GM18873 (cell line): ENCODE results near the gene PPP2R2C.

Experiments used
- ATAC-seq: cut with Tn5 transposase; IDR thresholded peaks from one replicate; pipeline ENCODE4 v1.9.1; 2021; ENCODE audit warnings: mild to moderate bottlenecking, moderate library complexity, moderate number of reproducible peaks; ENCODE audit not compliant: unreplicated experiment, low FRiP score

The PPP2R2C gene

DNA sequence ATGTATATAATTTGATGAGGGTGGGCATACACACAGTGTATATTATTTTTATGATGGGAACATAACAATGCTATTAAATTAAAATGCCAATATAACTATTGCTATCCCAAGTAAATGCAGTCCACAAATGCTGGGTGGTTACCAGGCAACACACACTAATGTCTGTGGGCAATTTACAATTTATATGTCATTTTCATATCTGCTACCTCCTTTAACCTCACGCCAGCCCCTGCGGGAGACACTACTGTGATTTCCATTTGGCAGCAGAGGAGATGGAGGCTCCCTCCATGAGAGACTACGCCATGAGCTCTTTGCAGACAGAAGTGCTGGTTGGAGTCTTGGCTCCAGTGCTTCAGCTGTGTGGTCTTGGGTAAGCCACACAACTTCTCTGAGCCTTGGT is 87.9 kb downstream of the PPP2R2C start:
- no peak for ATAC-seq

DNA sequence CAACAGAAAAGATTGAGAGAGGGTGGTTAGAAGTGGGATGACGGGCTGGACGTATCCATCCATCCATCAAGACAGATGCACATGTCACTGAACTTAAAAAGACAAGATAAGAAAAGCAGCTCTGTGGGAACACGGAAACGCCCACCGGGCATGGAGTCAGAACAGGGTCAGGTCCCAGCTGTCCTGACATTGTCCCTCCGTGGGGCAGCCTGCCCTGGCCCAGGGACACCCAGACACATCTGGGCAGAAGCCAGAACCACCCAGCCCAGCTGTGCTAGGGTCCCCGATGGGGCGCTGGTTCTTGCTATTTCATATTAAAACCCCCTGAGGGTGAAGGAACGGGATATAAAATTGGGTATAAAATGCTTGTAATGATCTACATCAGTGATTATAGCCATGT is 88.5 kb downstream of the PPP2R2C start:
- no peak for ATAC-seq

DNA sequence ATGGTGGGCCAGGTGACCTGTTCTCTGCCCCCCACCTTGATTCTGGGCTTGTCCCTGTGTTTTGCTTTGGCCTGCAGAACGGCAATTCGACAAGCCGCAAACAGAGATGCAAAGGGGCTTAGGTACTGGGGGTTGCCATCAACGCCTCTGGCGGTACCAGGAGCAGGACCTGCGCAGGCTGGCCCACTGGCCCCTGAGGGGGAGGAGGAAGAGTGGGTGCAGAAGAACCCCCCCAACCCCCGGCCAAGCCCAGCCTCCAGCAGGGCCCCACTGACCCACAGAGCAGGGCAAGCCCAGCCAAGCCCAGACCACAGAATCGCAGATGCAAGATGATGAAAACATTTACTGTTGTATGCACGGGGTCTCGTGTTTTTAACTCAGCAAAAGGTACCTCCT is 89.4 kb downstream of the PPP2R2C start:
- no peak for ATAC-seq

DNA sequence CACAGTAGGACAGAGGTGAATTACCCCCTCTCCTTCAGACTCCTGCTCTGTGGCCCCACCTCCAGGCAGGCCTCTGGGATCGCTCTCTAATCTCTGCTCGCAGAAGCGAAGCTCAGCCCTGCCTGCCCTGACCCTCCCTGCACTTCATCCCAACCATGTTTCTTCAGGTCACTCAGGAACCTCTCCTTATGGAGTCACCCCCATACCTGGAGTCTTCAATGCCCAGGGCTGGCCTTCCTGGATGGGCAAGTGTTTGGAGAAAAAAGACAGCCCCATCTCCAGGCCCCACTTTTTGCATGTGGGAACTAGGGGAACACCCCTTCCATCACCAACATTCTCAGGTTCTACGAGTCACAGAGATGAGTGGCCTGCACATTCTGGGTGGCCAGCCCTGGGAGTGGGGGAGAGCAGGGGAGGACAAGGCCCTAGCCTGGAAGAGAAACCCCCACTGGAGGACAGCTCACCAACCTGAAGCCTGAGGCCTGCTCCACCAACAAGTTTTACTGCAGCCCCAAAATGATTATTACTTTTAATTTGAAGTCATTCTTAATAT is 90.8 kb downstream of the PPP2R2C start:
- ATAC-seq, result no peak

DNA sequence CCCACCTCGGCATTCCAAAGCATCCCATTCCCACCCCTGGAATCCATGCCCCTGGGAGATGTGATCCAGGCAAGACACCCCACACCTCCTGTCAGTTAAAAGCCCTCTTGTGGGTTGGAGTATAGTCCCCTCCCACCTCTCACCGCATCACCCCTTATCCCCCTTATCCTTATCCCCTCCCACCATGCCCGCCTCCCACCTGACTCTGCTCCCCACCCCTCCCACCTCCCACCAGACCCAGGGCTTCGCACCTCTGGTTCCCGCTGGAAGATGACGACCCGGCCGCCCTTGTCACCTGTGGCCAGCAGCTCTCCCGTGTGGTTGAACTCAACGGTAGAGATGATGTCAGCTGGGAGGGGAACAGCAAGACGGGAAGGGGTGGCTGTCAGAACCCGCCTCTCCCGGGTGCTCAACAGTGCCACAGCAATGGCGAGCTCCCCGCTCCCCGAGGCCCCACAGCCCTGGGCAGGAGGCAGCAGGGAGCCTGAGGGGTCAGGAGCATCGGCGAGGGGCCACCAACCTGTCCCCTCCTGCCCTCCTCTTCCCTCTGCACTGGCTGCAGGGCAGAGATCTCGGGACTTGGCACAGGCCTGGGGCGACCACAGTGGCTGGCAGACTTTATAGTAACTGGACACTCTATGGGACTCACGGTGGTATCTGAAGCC is 91.5 kb downstream of the PPP2R2C start:
- ATAC-seq, result no peak

DNA sequence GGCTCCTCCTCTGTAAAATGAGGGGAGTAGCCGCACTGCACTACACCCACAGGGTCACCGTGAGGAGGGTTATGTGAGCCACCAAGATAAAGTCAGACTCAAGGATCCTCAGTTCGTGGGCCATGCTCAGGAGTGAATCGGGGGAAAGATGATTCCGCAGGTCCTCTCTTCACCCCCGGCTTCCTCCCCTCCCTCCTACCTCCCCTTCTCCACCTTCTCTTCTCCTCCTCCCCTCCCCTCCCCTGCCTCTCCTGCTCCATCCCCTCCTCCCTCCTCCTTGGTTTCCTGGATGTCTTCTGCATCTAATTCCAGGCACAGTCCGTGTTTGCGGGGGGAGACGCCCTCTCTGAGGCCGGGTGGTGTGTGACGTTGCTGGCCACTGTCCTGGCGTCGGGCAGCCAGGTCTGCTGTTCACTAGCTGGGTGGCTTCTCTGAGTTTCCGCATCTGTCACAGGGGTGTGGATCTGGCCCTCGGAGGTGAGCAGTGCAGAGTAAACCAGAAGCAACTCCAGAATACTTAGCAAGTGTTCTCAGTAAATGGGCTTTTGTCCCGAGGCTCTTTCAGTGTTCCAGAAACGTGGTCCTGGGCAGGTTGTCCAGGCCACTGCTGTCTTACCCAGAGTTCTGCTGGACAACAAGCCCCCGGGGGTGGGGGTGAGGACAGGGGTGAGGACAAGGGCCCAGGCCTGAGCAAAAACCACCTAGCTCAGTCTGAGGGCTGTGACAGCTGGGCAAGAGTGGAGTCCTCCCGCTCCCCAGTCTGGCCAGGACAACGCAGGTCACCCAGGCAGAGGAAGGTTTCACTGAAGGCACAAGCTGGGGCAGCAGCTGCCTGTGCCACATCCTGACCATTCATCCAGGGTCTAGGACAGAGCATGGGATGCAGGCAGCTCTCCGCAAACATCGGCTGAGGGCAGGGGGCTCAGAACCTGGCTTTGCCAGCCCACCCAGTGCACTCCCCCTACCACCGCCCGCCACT is 92.4 kb downstream of the PPP2R2C start:
- no peak for ATAC-seq

DNA sequence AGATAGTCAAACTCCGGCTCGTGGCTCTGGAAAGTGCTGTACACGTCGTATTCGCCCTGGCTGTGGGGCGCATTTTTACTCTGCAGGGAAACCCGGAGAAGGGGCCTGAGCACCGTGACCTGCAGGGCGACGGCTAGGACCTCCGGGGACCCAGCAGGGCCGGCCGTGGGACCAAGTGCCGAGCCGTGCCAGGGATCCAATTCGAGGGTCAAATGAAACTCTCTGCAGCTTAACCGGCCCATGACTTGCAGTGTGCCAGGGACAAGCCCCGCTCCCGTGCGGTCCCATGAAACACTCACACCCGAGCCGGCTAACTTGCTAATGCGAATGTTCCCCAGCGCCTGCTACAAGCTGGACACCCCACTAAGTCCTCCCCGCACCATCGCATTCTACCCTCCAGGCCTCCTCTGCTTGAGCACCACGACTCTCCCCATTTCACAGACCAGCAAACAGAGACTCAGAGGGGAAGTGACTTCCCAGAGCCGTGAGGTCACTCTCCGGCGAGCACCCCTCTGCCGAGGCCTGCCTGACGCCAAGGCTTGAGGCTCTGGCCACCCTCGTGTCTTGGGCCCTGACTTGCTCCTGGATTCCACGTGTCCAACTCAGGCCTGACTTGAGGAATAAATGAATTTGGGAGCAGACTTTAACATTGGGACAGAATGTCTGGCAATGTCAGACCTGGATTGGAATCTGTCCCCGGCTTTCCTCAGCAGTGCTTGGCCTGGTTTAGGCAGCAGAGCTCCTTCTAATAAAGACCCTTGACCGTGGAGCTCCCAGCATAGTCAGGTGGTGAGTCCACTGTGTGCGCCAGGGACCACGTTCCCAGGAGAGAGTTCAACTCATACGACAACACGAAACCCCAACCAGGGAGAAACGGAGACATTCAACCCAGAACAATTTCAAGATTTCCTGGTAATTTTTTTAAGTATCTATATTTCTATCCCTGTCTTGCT is 93.6 kb downstream of the PPP2R2C start:
- no peak for ATAC-seq

DNA sequence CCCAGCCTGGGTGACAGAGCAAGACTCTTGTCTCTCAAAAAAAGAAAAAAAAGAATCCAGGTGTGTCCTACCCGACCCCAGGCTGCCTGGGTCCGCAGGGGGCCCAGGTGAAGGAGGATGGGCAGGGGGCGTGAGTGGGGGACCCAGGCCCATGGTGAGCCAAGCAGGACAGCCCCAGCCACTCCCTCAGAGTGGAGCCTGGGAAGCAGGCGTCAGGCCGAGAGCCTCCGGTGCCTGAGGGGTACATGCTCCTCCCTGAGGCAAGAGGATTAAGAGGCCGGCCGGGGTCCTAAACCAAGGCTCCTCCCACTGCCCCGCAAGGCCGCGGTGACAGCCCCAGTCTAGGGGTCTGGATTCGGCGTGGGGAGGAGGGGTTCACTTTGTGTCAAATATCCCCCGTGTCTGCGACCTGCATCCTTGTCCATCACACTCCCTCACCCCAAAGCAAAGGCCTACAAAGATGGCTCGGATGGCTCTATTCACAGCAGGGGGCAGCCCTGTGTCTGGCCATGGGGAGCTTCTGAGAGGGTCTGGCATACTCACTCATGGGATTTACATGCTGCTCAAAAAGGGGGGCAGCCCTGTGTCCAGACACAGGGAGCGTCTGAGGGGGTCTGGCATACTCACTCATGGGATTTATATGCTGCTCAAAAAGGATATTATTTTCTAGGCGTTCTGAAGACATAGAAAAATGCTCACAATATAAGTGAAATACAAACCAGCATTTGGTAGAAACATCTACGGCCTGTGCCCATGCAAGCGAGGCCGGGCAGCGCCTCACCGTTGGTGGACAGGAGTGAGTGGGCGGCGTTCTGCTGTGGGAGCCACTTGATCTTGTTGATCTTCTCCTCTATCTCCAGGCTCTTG is 94.6 kb downstream of the PPP2R2C start:
- ATAC-seq, result no peak

DNA sequence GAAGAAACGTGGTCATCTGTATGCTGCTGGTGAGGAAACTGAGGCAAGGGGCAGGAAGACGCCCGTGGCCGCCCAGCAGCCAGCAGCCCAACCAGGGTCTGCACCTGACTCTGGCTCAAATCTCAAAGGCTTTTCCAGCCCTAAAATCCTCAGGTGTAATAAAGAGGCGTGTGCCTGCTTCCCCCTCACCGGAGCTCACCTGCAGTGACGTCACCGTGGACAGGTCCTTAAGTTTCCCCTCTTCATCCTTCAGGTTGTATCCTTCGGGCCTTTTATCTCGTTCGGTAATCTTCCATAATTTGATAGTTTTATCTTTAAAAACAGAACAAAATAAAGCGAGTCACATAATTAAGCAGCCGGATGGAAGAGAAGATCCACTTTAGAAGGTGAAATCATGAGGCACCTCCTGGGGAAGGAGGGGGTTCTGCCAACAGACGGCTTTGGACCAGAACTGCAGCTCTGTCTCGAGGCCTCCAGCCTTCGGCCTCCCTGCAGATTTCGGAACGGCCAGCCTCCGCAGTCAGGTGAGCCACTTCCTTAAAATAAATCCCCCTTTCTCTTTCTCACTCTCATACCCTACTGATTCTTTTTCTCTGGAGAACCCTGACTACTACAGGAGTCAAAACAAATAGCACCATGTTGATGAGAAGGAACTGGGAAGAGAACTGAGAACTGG is 96.7 kb downstream of the PPP2R2C start:
- no peak for ATAC-seq

DNA sequence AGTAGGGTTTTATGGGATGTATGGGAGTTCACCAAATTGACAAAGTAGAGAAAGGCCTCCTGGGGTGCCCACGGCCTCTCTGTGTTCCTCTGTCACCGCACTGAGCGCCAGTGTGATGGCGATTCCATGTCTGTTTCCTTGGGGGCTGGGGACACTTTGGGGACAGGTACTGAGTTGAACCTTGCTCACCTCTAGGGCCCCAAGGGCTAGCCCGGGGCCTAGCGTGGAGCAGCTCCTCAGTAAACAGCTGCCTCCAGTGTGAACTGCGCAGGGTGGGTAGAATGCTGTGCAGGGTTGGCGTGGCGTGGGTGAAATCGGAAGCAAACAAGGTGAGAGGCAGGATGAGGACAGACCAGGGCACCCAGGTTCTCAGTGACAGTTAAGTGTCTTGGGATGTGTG is 97.8 kb downstream of the PPP2R2C start:
- ATAC-seq, result no peak

DNA sequence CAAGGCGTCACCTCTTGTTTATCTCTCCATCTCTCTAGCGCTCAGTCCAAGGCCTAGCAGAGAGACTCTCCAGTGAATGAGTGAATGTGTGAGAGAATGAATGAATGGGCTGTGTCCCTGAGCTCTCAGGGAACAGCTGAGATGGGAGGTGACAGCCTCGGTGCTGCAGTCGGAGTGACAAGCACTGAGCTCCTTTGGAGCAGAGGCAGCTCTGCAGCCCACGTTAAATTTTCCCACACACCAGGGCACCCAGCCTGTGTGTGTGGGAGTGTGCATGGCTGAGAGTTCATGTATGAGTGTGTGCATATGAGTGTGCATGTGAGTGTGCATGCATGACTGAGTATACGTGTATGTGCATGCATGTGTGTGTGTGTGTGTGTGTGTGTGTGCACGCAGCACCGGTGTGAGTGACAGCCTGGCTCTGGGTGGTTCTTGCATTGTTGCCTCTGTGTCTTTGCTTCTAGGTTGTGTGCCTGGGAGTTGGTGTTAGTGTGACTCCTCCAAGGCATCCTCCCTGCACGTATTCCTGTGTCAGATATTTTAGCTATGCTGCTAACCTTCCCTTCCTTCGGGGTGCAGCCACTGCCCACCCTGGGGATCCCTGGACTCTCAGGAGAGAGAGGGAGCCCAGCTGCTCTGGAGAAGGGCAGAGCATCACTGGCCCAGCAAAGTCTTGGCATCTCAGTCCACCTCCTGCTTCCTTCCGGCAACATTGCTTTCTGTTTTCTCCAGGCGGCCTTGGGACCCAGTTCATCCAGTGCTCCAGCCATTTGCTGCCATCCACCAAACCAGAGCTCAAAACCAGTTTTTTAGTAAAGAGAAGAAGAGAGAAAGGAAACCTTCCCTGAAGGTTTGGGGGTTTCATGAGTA is 98.6 kb downstream of the PPP2R2C start:
- ATAC-seq, result no peak

DNA sequence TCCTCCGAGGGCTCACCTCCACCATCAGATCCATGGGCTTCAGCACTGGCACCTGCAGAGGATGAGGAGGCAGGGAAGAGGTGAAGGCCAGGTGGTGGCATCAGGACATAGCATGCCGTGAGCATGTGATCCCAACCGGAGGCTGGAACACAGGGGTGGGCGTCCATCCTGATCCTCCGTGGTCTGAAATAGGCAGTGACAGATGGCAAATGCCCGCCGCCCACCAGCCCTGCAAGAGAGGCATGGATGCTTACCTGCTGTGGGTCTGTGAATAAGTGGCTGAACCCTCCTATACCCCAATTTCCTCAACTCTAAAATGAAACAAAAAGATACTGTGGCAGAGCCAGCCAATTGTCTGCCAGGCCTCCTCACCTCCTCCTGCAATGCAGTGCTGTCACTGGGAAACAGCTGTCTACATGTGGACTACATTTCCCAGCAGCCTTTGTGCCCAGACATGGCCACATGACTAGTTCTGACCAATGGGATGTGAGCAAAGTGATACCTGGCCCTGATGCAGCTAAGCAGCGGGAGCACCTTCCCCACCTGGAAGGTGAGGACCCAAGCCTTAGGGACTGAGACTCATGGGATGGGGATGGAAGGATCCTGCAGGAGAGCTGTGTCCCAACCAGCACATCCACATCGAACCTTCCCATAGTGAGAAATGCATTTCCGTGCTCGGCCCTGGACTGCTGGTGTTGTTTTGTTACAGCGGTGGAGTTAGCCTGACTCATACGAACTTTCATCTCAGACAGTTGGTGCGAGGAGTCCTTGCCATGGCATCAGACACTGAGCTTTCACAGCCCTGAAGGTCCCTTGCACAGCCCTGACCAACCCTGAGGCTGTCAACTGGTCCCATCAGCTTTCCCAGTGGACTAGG is 99.5 kb downstream of the PPP2R2C start:
- no peak for ATAC-seq

DNA sequence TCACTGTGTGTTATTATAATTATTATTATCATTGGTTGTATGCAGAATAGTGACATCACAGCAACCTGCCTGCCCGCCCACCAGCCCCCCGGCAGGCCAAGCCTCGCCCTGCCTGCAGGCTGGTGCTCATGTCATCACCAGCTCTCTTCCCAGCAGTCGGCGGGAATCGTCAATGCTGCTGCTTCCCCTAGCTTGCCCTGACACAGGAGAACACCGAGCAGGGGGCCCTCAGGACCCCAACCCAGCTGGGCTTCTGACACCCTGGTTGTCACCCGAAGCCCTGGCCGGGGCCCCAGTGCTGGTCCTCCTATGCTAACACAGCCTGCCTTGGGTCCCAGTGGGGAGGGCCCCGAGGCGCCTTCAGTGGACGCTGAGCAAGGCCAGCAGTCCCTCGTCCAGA is 100.6 kb downstream of the PPP2R2C start:
- no peak for ATAC-seq

DNA sequence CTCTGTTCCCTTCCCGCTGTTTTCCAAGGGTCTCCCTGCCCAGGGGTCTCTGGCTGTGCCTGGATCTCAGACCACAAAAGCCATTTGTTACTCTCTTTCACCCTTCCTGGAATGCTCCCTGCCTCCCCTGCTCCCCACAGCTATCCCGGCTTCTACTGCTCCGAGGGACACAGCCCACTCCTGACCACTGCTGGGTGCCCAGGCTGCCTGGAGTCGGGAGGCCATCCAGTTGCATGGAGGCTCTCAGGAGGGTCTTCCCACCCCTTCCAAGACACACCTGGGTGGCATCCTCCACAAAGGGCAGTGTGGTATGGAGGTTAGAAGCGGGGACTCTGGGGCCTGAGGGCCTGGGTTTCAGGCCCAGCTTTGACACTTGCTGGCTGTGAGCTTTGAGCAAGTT is 101.1 kb downstream of the PPP2R2C start:
- no peak for ATAC-seq

DNA sequence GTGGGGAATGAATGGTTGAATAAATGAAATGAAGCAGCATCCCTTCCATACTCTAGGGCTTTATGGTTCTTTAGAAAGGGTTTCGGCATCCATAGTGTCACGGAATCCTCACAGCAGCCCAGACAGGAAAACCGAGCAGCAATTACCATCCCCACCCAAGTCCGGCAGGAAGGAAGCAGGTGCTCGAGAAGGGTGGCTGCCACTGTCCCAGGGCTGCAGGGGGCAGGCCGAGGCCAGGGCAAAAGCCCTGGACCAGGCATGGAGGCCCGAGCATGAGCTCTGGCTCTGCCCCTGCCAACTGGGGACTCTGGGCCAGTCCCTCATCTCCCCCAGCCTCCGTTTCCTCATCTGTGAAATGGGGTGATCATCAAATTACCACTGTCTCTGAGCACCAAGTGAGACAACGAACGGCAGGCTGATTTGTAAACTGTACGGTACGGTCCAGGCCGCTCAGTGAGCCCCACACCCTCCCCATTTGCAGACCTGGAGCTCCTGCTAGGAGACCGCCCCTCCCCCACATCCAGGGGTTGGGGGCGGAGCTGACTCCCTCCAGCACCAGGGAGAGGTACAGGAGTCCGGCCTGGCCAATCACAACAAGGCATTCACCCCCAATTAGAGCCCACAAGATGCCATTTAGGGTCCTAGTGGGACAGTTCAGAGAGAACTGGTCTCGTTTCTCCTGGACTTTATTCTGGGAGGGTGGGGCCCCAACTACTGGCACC is 102.3 kb downstream of the PPP2R2C start:
- ATAC-seq, result no peak

DNA sequence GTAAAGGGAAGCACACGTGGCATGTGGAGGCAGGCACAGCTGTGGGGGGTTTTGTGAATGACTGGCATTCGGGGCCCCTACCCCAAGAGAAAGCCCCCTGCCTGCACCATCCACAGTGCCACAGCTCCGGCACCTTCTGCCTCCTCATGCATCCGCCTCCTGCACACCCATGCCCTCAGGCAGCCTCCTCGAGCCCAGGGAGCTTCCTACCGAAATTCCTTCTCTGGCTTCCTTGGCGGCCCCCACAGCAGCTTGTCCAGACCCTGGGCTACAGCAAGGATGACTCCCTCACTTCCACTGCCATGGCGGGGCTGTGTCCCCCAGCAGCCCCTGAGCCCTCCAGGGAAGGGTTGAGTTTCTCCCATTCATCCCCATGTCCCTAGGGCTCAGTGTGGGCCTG is 102.9 kb downstream of the PPP2R2C start:
- no peak for ATAC-seq
